ENCODE results near the gene CES3.

DNA sequence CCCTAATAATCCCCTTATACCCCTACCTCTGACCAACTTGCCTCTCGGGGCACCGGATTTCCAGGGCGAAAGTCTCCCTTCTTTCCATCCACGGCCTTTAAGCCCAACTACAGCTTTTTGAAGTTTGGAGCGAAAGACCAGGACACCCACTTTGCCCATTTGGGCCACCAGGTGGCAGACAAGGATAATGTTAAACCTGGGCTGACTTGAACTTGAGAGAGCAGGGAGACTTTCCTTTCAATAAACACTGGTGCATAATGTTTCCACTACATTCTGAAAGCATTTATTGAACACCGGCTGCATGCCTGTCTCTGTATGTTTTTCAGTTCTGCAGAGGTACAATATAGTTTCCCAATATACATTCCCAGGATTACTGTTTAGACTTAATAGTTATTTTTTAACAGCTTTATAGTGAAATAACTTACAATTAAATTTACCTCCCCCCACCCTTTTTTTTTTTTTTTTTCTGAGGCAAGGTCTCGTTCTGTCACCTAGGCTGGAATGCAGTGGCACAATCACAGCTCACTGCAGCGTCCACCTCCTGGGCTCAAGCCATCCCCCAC, 6.9 kb upstream of the CES3 start:
- TF ChIP-seq POLR2AphosphoS5 (IDR thresholded peaks at IDR 0.05; ENCODE audit: low read depth, low read length), result no peak
- no peak for TF ChIP-seq POLR2A (IDR thresholded peaks at IDR 0.05; ENCODE audit: low read depth, low read length)
- no peak for TF ChIP-seq TAF1 (IDR thresholded peaks at IDR 0.05; ENCODE audit: borderline replicate concordance, low read depth, low read length)
